ENCODE data around the gene PTPRO. TPM values are rescaled to one million over a fixed set of nuclear protein-coding genes. Genes with fewer than 3 reads are reported as not detected.

PTPRO gene
- total RNA-seq, 1 experiment from 2014 or later = 0.72 TPM

DNA sequence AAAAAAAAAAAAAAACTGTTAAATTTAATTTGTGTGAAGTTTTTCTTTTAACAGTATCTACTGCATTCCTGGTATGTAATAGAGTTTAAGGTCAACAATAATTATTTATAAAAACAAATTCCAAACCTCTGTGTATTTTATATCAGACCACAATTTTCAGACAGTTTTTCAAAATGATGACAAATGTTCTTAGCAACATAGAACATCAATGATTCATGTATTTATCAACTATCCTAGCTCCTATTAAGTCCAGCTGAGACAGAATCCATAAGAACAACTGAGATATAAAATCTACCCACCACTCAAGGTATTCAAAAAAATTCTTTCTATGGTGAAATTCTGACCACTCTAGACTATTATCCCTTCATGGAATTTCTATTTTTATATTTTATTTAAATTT lies 322.4 kb downstream of the PTPRO start:
- no peak for DNase-seq (ENCODE audit: low read depth)

GRCh38 chr12:15646581-15646980 lies 324.3 kb downstream of the PTPRO start:
- DNase-seq (ENCODE audit: low read depth) = no peak

Other genes with a start within 250 kb of the PTPRO start
- 0.10 TPM in 1 of 2 replicates, not detected in the other for gene RERG, start 101.1 kb upstream of the PTPRO start, total RNA-seq (2014; rRNA removed; shearing (Covaris generic))

All from RPMI7951 (cell line).